Keratinocyte (primary cell): ENCODE data around the gene HDAC9.

ENCODE experiments used
- EZH2 ChIP-seq: IDR thresholded peaks from one replicate; pipeline ENCODE4 v1.6.1; 2012; ENCODE audit warnings: inconsistent platforms, mild to moderate bottlenecking, low read length, moderate library complexity
- TF ChIP-seq, protein P1 (sequence below), 3 experiments: IDR thresholded peaks in 1 of 3; conservative IDR thresholded peaks in 1 of 3; optimal IDR thresholded peaks in 1 of 3; 2 replicates in 2 of 3; 3 replicates in 1 of 3; pipeline versions ENCODE3 to v1.5.1; 2011; ENCODE audit warnings: low read length in 3 of 3, mild to moderate bottlenecking in 3 of 3, moderate library complexity in 2 of 3, control low read depth in 1 of 3, inconsistent platforms in 1 of 3; ENCODE audit not compliant: insufficient read depth in 2 of 3; ENCODE audit errors: extremely low read depth in 1 of 3

DNA sequence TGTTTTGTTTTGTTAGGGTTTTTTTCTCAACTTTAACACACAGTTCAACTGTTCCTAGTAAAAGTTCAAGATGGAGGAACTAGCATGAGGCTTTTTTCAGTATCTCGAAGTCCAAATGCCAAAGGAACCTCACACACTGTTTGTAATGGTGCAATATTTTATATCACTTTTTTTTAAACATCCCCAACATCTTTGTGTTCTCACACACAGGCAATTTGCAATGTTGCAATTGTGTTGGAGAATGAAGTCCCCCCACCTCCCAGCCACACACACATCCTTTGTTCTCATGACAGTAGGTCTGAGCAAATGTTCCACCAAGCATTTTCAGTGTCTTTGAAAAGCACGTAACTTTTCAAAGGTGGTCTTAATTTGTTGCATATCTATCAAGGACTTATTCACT is 501.0 kb downstream of the HDAC9 start:
- TF ChIP-seq, protein P1, sequence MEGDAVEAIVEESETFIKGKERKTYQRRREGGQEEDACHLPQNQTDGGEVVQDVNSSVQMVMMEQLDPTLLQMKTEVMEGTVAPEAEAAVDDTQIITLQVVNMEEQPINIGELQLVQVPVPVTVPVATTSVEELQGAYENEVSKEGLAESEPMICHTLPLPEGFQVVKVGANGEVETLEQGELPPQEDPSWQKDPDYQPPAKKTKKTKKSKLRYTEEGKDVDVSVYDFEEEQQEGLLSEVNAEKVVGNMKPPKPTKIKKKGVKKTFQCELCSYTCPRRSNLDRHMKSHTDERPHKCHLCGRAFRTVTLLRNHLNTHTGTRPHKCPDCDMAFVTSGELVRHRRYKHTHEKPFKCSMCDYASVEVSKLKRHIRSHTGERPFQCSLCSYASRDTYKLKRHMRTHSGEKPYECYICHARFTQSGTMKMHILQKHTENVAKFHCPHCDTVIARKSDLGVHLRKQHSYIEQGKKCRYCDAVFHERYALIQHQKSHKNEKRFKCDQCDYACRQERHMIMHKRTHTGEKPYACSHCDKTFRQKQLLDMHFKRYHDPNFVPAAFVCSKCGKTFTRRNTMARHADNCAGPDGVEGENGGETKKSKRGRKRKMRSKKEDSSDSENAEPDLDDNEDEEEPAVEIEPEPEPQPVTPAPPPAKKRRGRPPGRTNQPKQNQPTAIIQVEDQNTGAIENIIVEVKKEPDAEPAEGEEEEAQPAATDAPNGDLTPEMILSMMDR (optimal IDR thresholded peaks at IDR 0.05 in 1 of 3, IDR thresholded peaks at IDR 0.05 in 1 of 3, conservative IDR thresholded peaks at IDR 0.05 in 1 of 3; ENCODE audit: extremely low read depth in 1 of 3, insufficient read depth in 2 of 3, low read length in 3 of 3): no peak
- no peak for TF ChIP-seq EZH2
